Measurements from ENCODE around the gene PROC.
A peak's percentile ranks its signal among the peaks of the same experiment; 100 is the strongest.

Gene PROC

GRCh38 chr2:127418300-127419111 is at the start of gene PROC:
Gene PROC, plus strand, starts transcription at chr2:127418427. Its CDS starts 1,516 bp downstream, at chr2:127419943.
- no peak for DNase-seq

DNA sequence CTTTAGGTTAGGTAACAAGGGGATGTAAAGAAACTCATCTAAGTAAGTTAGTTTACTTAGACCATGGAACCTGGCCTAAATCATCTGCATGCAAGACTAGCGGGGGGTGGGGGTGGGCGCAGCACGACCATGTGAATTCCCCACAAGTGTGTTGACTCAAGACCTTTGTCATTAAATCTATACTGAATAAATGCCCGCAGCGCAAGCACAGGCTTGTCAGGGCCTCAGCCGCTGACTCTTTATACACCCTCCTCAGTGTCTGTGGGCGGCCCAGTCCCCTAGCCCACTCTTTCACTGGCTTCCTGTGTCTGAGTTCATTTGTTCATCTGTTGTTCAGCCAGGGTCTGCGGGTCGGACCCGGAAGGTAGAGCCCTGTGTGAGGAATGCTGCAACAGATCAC is 48.2 kb upstream of the PROC start:
- no peak for DNase-seq

DNA sequence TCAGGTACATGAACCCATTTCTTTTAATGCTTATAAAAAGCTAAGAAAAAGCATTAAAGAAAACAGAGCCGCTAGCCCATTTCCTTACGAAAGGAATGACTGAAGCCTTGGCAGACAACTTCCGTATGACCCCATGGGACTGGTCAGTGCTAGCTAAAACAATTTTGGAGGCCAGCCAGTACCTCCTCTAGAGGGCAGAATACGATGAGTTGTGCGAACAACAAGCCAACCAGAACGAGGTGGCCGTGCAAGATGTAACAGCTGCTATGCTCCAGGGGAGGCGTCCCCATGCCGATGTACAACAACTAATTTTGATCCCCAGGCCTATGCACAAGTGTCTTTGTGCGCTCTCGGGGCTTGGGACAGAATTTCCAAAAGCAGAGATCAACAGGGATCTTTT is 47.2 kb upstream of the PROC start:
- no peak for DNase-seq

- DNase-seq, result no peak
Measured at GRCh38 chr2:127373362-127374083, 44.7 kb upstream of the PROC start.

- DNase-seq, result no peak
Measured at GRCh38 chr2:127376257-127376656, 42.0 kb upstream of the PROC start.

GRCh38 chr2:127377262-127377661 is 41.0 kb upstream of the PROC start:
- no peak for DNase-seq

DNA sequence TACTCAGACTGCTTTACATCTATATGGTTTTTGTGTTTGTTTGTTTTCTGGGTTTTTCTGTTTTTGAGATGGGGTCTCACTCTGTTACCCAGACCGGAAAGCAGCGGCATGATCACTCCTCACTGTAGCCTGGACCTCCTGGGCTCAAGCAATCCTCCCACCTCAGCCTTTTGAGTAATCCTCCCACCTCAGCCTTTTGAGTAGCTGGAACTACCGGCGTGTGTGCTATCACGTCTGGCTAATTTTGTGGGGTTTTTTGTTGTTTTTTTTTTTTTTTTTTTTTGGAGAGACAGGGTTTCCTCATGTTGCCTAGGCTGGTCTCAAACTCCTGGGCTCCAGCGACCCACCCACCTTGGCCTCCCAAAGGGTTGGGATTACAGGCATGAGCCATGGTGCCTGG is 39.5 kb upstream of the PROC start:
- DNase-seq, result no peak

- no peak for DNase-seq
Measured at GRCh38 chr2:127379712-127380355, 38.4 kb upstream of the PROC start.

DNA sequence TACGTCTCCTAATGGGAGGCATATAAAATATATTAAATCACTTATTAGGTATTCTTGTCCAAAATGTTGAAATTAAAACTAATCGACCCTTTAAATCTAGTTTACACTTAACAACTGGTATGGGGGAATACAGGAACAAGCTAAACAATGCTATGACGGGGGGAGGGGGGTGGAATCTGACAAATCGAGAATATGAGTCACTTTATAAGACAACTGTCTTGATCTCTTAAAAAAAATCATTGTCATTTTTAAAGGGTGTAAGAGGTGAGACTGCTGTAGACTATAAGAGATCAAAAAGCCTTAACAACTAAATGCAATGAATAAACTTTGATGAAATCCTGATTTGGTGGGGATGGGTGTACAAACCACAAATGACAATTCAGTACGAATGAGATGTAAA is 36.5 kb upstream of the PROC start:
- DNase-seq, result no peak

DNA sequence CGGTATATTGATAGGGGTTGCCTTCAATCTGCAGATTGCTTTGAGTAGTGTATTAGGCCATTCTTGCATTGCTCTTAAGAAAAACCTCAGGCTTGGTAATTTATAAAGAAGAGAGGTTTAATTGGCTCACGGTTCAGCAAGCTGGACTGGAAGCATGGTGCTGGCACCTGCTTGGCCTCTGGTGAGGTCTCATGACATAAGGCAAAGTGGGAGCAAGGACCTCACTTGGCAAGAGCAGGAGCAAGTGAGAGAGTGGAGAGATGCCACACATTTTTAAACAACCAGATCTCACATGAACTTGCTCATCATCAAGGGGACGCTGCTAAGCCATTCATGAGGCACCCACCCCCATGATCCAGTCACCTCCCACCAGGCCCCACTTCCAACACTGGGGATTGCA is 35.4 kb upstream of the PROC start:
- DNase-seq, result no peak

- no peak for DNase-seq
Measured at GRCh38 chr2:127384529-127384928, 33.7 kb upstream of the PROC start.

DNA sequence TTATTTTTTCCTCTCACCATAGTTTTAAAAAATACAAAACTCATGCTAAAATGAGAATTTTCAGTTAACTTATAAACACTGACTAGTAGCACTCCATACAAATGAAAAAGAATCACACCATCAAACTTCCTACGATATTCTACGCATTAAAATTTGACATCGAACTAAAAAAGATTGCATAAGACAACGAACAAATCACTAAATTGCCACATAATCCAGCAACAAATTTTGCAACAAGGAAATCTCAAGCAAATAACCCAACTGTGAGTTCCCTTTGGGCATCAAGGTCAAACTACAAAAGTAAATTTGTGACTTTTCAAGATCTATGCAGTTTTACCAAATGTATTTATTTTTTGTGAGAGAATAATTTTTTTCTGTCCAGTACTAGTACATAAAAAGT is 32.0 kb upstream of the PROC start:
- DNase-seq, result no peak

DNA sequence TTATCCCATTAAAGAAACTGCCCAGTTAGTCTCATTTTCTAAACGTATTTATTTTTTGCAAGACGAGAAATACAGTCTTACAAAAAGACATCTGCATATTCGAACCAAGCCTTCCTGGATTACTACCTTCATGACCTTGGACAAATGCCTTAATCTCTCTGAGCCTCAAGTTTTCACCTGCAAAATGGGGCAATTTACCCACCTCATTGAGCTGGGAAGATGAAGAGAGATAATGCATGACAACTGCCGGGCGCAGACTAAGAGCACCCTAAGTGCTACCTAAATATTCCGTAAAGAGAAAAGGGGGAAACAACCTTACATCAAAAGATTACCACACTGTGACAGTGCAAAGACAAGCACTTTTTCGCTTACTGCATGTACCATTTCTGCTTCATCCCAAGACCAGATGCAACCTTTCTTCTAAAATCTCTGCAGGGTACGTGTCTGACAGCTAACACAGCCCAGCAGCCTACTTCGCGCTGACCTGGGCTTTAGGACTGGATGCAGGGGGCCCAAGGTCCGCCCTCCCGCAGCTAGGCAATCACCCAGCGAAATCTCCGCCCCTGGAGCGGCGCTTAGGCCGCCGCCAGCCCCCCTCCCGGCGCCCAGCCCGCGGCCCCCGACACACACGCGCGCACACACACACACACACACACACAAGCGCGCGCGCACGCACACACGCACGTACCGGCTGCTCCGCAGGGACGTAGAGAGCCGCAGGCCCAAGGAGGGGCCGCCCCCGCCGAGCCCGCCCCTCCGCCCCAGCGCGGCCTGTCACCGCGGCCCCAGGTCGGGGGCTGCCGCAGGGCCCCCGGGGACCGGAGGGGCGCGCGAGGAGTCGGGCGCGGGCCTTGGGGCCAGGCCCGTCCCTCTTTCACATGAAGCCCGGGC is 31.2 kb upstream of the PROC start:
- DNase-seq, result peak; percentile 73

GRCh38 chr2:127387655-127388422 is 30.4 kb upstream of the PROC start, which contains the start of gene MAP3K2:
Gene MAP3K2, minus strand, starts transcription at chr2:127387975. Its CDS starts 44,846 bp downstream, at chr2:127343129.
- DNase-seq, result peak; percentile 83

DNA sequence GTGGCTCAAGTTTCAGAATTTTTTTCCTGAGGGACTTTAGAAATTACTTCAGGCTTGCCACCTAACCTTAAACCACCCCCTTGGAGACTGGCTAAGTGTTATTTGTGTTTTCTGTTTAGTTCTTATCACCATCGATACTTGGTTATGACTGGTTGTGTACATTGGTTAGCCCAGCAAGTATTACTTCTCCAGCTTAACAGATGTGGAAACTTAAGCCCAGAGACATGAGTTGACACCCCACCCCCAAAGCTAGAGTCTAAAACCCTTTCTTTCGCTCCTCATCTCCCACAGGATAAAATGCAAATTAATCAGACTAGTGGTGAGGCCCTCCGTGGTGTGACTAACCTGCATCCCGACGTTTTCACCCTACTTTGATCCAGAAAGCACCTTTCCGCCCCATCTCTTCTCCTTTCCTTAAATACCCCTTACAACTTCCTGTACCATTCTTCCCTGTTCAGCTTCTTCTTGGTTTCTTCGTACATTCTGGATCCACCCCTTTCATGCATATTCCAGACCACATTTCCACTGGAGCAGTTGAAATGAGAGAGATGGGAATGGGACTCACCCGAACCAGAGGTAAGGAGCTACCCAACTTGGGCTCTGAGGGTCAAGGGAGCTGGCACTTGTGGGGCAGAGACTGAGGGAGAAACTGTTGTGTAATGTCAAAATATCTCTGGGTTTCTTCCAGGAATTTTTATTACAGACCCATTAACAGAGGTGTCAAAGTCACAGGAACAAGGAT is 29.6 kb upstream of the PROC start:
- no peak for DNase-seq

DNA sequence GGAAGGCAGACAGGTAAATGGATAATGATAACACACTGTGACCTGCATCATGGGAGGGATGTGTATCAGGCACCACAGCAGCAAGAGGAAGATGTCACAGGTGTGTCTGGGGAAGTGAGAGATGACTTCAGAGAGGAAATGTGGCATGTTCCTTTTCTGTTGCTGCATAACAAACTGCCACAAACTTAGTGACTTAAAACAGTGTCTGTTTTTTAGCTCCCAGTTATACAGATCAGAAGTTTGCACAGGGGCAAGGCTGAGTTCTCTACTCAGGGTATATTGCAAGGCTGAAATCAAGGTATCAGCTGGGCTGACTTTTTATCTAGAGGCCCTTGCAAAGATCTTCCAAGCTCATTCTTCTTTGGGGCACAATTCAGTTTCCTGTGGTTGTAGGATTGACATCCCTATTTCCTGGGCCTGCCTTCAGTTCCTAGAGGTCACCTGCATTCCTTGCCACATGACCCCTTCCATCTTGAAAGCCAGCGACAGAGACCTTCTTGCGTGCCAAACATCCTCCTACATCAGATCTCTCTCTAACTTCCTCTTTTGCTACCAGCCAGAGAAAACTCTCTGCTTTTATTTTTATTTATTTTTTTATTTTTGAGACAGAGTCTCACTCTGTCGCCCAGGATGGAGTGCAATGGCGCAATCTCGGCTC is 28.3 kb upstream of the PROC start:
- no peak for DNase-seq

- DNase-seq, result no peak
Measured at GRCh38 chr2:127392133-127392827, 25.9 kb upstream of the PROC start.

DNA sequence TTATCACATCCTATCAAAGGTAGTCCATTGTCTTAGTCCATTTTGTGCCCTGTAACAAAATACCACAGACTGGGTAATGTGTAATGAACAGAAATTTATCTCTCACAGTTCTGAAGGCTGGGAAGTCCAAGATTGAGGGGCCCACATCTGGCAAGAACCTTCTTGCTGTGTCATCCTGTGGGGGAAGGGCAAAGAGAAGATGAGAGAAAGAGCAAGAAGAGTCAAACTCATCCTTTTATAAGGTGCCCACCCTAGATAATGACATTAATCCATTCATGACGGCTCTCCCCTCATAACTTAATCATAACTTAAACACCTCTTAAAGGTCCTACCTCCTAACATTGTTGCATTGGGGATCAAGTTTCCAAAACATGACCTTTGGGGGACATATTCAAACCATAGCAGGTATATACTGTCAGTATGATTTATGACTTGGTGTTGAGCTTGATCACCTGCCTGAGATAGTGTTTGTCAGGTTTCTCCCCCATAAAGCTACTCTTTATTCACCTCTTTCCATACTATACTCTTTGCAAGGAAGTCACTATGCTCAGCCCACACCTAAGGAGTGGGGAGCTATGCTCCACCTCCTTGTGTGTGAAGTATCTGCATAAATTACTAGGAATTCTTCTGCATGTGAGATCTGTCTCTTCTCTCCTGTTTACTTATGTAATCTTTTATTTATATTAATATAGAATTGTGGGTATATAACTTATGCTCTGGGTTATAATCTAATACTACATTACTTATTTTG is 25.2 kb upstream of the PROC start:
- DNase-seq, result no peak

GRCh38 chr2:127394492-127394891 is 23.7 kb upstream of the PROC start:
- no peak for DNase-seq
